ENCODE data around the gene CD44.

Gene CD44

GRCh38 chr11:35253237-35253636, 114.3 kb downstream of the CD44 start:
- H3K9me3 ChIP-seq (ENCODE audit: severe bottlenecking), result no peaks in the 10 kb centered on the region
- no peak overlapping the region for H3K4me3 ChIP-seq (ENCODE audit: low read depth, low read length)
- H3K27ac ChIP-seq, result no peak overlapping the region
- no peak for DNase-seq
- no peak for TF ChIP-seq CTCF (IDR thresholded peaks at IDR 0.05; ENCODE audit: low read depth, low read length)
- H3K36me3 ChIP-seq, result peaks cover 8% of the 10 kb centered on the region
- H3K27me3 ChIP-seq (ENCODE audit: insufficient read depth, low read depth, severe bottlenecking), result no peaks in the 10 kb centered on the region

GRCh38 chr11:35255514-35255913, 116.5 kb downstream of the CD44 start:
- DNase-seq, result no peak
- Histone ChIP-seq H3K27me3 (ENCODE audit: insufficient read depth, low read depth, severe bottlenecking) (no peaks in the 10 kb centered on the region), H3K4me3 (ENCODE audit: low read depth, low read length) (no peak overlapping the region), H3K36me3 (peaks cover 8% of the 10 kb centered on the region), H3K27ac (no peak overlapping the region), H3K9me3 (ENCODE audit: severe bottlenecking) (no peaks in the 10 kb centered on the region)
- no peak for TF ChIP-seq CTCF (IDR thresholded peaks at IDR 0.05; ENCODE audit: low read depth, low read length)

- no peaks in the 10 kb centered on the region for H3K27me3 ChIP-seq (ENCODE audit: insufficient read depth, low read depth, severe bottlenecking)
- no peak for TF ChIP-seq CTCF (IDR thresholded peaks at IDR 0.05; ENCODE audit: low read depth, low read length)
- H3K9me3 ChIP-seq (ENCODE audit: severe bottlenecking), result no peaks in the 10 kb centered on the region
- no peak for DNase-seq
- no peak overlapping the region for H3K27ac ChIP-seq
- no peak overlapping the region for H3K4me3 ChIP-seq (ENCODE audit: low read depth, low read length)
- H3K36me3 ChIP-seq, result peaks cover 6% of the 10 kb centered on the region
Measured at GRCh38 chr11:35256296-35256695, 117.3 kb downstream of the CD44 start.

DNA sequence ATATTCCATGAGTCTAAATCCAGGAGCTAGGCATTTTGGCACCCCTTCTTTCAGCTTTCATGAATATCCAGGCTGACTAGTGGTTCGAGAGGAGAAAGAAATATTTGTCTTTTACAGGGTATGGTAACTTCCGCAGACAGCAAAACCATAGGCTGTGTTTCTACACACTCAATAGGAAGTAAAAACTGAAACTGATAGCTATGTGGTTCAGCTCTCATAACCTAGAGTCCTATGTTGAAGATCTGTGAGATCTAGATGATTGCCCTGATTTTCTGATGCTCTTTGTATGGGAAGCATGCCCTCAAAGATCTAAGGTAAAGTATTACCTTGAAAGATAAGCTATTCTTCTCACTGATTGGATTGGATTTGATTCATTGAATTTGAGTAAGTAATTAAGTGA, 118.3 kb downstream of the CD44 start:
- TF ChIP-seq CTCF (IDR thresholded peaks at IDR 0.05; ENCODE audit: low read depth, low read length), result no peak
- no peak overlapping the region for H3K27ac ChIP-seq
- H3K27me3 ChIP-seq (ENCODE audit: insufficient read depth, low read depth, severe bottlenecking), result no peaks in the 10 kb centered on the region
- H3K4me3 ChIP-seq (ENCODE audit: low read depth, low read length), result no peak overlapping the region
- no peak for DNase-seq
- H3K36me3 ChIP-seq, result peaks cover 13% of the 10 kb centered on the region
- H3K9me3 ChIP-seq (ENCODE audit: severe bottlenecking), result no peaks in the 10 kb centered on the region

GRCh38 chr11:35259529-35259928, 120.6 kb downstream of the CD44 start:
- Histone ChIP-seq H3K27me3 (ENCODE audit: insufficient read depth, low read depth, severe bottlenecking) (no peaks in the 10 kb centered on the region), H3K36me3 (peaks cover 21% of the 10 kb centered on the region), H3K4me3 (ENCODE audit: low read depth, low read length) (no peak overlapping the region), H3K27ac (no peak overlapping the region), H3K9me3 (ENCODE audit: severe bottlenecking) (no peaks in the 10 kb centered on the region)
- no peak for DNase-seq
- TF ChIP-seq CTCF (IDR thresholded peaks at IDR 0.05; ENCODE audit: low read depth, low read length), result no peak

DNA sequence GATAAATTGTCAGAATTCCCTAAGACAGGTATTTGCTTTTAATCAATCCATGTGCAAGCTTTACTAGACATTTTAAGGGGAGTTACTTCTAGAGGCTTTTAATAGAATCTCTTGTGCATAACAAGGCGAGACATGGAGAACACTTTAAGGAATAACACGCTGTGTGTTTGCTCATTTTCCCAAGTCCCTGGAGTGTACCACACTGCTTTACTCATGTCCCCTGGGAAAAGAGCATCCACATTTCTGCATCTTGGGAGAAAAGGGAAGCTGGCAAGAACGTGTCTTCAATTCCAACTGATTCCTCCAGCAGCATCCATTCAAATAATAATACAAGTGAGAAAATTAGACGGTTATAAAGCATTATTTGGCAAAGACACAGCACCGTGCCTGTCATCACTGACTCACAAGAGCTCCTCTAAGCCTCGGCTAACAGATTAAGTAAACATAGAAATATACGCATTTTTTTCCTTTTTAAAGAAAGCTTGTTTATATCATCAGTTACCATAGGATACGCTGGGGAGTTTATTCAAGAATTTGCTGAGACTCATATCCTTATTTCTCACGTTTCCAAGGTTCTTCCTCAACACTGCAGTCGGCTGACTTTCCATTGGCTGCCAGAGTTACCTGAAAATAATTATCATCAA, 121.5 kb downstream of the CD44 start:
- no peak for TF ChIP-seq CTCF (IDR thresholded peaks at IDR 0.05; ENCODE audit: low read depth, low read length)
- Histone ChIP-seq H3K27me3 (ENCODE audit: insufficient read depth, low read depth, severe bottlenecking) (no peaks in the 10 kb centered on the region), H3K9me3 (ENCODE audit: severe bottlenecking) (no peaks in the 10 kb centered on the region), H3K27ac (no peak overlapping the region), H3K36me3 (peaks cover 25% of the 10 kb centered on the region), H3K4me3 (ENCODE audit: low read depth, low read length) (no peak overlapping the region)
- no peak for DNase-seq
